GM21381 (cell line): Measurements from ENCODE around the gene OR2C1.
A peak's percentile ranks its signal among the peaks of the same experiment; 100 is the strongest.

ENCODE experiments used
- ATAC-seq: cut with Tn5 transposase; IDR thresholded peaks from one replicate; pipeline ENCODE4 v1.9.1; 2021; ENCODE audit warnings: mild to moderate bottlenecking, moderate library complexity; ENCODE audit not compliant: unreplicated experiment

Gene OR2C1

DNA sequence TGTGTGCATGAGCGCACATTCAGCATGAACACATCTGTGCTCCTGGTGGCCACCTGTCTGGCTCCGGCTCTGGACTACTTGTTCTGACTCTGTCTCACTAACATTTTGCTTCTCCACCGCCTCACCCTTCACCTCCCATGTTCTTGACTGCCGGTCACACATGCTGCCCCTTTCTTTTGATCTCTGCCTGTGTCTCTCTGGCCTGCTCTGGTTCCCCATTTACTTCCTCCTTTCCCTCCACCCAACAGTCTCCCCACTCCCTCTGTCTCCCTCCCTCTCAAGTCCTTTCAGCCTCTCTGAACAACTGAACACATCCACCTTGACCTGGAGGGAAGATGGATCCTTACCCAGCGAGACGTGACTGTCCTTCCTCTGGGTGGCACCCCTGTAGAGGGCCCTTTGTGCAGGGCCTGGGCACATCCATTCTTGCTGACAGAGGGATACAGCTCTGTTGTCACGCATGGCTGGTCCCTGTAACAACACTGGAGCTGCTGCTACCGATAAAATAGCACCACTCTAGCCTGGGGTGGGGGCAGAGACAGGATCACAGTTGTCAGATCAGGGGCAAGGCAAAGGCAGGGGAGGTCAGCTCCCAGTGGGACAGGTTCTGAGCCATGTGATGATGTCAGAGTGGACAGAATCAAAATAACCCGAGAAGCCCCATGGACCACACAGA is 34.1 kb downstream of the OR2C1 start:
- ATAC-seq = no peak

DNA sequence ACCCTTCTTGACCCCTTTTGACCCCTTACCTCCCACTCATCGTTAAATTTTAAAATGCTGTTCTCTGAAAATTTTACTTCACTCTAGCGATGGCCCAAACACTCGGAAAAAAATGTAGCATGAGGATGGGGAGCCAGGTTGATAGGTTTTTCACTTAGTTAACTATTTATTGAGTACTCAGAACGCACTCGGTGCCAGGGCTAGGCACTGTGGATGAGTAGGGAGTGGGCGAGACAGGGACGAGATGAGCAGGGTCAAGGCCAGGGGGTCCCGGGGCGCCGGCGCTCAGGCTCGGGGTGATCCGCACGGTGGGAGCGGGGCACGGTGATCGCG is 44.7 kb downstream of the OR2C1 start:
- no peak for ATAC-seq

DNA sequence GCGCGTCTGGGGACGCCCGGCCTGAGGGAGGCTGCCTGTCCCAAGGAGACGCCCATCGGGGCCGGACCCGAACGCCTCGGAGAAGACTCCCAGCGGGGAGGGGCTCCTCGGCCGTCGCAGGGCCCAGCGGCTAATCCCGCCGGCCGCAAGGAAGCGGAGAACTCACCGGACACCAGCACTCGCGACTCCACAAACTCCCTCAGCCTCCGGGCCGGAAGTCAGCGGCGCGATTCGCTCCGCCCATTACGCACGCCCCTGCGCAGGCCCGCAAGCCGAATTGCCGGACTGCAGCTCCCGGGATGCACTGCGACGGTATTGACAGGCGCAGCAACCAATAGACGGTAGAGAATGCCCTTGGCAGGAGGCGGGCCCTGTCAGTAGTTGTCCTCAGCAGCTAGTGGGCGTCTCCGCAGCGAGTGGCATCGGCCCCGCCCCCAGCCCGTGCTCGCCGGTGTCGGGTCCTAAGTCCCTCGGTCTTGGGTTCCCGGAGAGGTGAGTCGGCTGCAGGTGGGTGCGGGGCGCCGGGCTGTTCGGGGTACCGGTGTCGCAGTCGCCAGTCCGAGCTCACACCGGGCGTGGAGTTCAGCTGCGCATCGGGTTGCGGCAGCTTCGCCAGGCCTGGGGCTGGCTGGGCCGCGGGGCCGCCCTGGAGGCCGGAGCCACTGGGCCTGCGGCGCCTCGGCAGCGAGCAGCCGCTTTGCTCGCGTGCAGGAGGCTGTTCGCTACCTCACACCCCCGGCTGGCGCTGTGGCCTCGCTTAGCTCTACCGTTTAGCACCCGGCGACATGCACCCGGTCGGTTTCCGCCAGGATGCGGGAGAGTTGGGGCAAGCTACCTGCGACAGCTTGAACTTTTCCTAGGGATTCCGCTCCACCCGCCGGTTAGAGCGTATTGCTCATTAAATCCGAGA is 45.3 kb downstream of the OR2C1 start, which contains the start of the genes ZNF174 and ZSCAN32:
Gene ZNF174, plus strand, starts transcription at position 437 of the 910 bp plus-strand sequence. CDS start 790 bp downstream, outside the sequence.
Gene ZSCAN32, minus strand, starts transcription at position 226 of the 910 bp plus-strand sequence. CDS start 3,447 bp downstream, outside the sequence.
- peak; percentile 97 for ATAC-seq

DNA sequence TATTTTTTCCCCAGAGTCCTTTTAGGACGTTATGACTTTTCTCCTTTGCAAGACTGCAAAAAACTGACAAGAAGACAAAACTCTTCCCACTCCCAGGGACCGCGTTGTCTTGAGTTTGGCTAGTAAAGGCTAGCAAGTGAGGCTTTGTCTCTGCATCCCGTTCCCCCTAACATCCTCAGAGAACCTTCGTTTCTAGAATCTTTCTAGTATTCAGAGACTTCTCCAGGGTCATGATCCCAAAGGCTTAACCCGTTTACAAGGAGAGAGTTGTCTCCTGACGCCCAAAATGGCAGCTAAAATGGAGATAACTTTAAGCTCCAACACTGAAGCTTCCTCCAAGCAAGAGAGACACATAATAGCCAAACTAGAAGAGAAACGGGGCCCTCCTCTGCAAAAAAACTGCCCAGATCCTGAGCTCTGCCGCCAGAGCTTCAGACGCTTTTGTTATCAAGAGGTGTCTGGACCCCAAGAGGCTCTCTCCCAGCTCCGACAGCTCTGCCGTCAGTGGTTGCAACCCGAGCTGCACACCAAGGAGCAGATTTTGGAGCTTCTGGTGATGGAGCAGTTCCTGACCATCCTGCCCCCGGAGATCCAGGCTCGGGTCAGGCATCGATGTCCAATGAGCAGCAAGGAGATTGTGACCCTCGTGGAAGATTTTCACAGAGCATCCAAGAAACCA is 46.2 kb downstream of the OR2C1 start:
- ATAC-seq = no peak
